Neural cell (in vitro differentiated cells): ENCODE results near the gene EMC8.
"Not testable (repeated sequence)": the region's sequence is repeated elsewhere in the genome, so short reads cannot be mapped to it uniquely, and the experiment has no call there.

Experiments
- CTCF ChIP-seq: fragments of 450-650 bp; IDR thresholded peaks from 2 replicates; pipeline ENCODE4 v1.5.1; 2014; ENCODE audit warnings: antibody characterized with exemption, mild to moderate bottlenecking, moderate library complexity; ENCODE audit not compliant: poor library complexity, severe bottlenecking
- EZH2 ChIP-seq: fragments of 200-600, 300-800 bp; shearing (Covaris generic), sonication (generic); IDR thresholded peaks from 2 replicates; pipeline ENCODE4 v1.6.1; 2014; ENCODE audit warnings: antibody characterized with exemption, low read length, borderline replicate concordance, mild to moderate bottlenecking; ENCODE audit not compliant: insufficient read depth, poor library complexity, severe bottlenecking
- TAF1 ChIP-seq: IDR thresholded peaks from 2 replicates; pipeline ENCODE4 v1.6.1; 2012; ENCODE audit warnings: low read depth

- not testable (repeated sequence) for TF ChIP-seq TAF1, CTCF, EZH2
Measured at GRCh38 chr16:85817195-85817594, 17.9 kb upstream of the EMC8 start.
